Measurements from ENCODE around the gene IPO5.
"Not testable (repeated sequence)": the region's sequence is repeated elsewhere in the genome, so short reads cannot be mapped to it uniquely, and the experiment has no call there.

Gene IPO5

GRCh38 chr13:97951376-97951775 lies 2.1 kb upstream of the IPO5 start:
- in situ Hi-C loops (cut with HindIII; ENCODE audit: low pct_ligation_motif_present, low sequenced_read_pairs), result no loop called here
- Histone ChIP-seq H3K27me3 (replicated peaks) (no peaks in the 10 kb centered on the region), H3K4me3 (ENCODE audit: low read depth, low read length) (no peak overlapping the region), H3K36me3 (replicated peaks) (no peaks in the 10 kb centered on the region), H3K27ac (no peak overlapping the region)
- DNase-seq, result no peak
- TF ChIP-seq CTCF (IDR thresholded peaks at IDR 0.05; ENCODE audit: low read depth, low read length, missing control alignments), result no peak

GRCh38 chr13:97952831-97953230 lies 644 bp upstream of the IPO5 start:
- H3K4me3 ChIP-seq (ENCODE audit: low read depth, low read length); H3K36me3 ChIP-seq (replicated peaks); H3K27me3 ChIP-seq (replicated peaks); DNase-seq; H3K27ac ChIP-seq; in situ Hi-C loops (cut with HindIII; ENCODE audit: low pct_ligation_motif_present, low sequenced_read_pairs): not testable (repeated sequence)

GRCh38 chr13:97961340-97961739 lies 7.9 kb downstream of the IPO5 start:
- Histone ChIP-seq H3K27ac (no peak overlapping the region), H3K4me3 (ENCODE audit: low read depth, low read length) (no peak overlapping the region), H3K36me3 (replicated peaks) (no peaks in the 10 kb centered on the region), H3K27me3 (replicated peaks) (no peaks in the 10 kb centered on the region)
- no peak for TF ChIP-seq CTCF (IDR thresholded peaks at IDR 0.05; ENCODE audit: low read depth, low read length, missing control alignments)
- in situ Hi-C loops (cut with HindIII; ENCODE audit: low pct_ligation_motif_present, low sequenced_read_pairs), result no loop called here
- no peak for DNase-seq

- H3K27ac ChIP-seq, result no peak overlapping the region
- no peak overlapping the region for H3K4me3 ChIP-seq (ENCODE audit: low read depth, low read length)
- no peaks in the 10 kb centered on the region for H3K27me3 ChIP-seq (replicated peaks)
- in situ Hi-C loops (cut with HindIII; ENCODE audit: low pct_ligation_motif_present, low sequenced_read_pairs), result no loop called here
- TF ChIP-seq CTCF (IDR thresholded peaks at IDR 0.05; ENCODE audit: low read depth, low read length, missing control alignments), result no peak
- no peak for DNase-seq
- no peaks in the 10 kb centered on the region for H3K36me3 ChIP-seq (replicated peaks)
These were observed 9.4 kb downstream of the IPO5 start for GRCh38 chr13:97962887-97963286.

- no peak for DNase-seq
- Histone ChIP-seq H3K4me3 (ENCODE audit: low read depth, low read length) (no peak overlapping the region), H3K27ac (no peak overlapping the region), H3K27me3 (replicated peaks) (no peaks in the 10 kb centered on the region), H3K36me3 (replicated peaks) (no peaks in the 10 kb centered on the region)
- in situ Hi-C loops (cut with HindIII; ENCODE audit: low pct_ligation_motif_present, low sequenced_read_pairs), result no loop called here
- TF ChIP-seq CTCF (IDR thresholded peaks at IDR 0.05; ENCODE audit: low read depth, low read length, missing control alignments), result no peak
These were observed 13.8 kb downstream of the IPO5 start for GRCh38 chr13:97967226-97967625.

- H3K27me3 ChIP-seq (replicated peaks), result no peaks in the 10 kb centered on the region
- in situ Hi-C loops (cut with HindIII; ENCODE audit: low pct_ligation_motif_present, low sequenced_read_pairs), result no loop called here
- no peaks in the 10 kb centered on the region for H3K36me3 ChIP-seq (replicated peaks)
- TF ChIP-seq CTCF (IDR thresholded peaks at IDR 0.05; ENCODE audit: low read depth, low read length, missing control alignments), result no peak
- H3K4me3 ChIP-seq (ENCODE audit: low read depth, low read length), result no peak overlapping the region
- DNase-seq, result no peak
- no peak overlapping the region for H3K27ac ChIP-seq
These were observed 14.5 kb downstream of the IPO5 start for GRCh38 chr13:97967948-97968347.
